Panc1 (cell line): ENCODE measurements around the gene HIGD2A. TPM values are rescaled to one million over a fixed set of nuclear protein-coding genes. Genes with fewer than 3 reads are reported as not detected.

Source experiments
- ATAC-seq: fragments of 200-7000 bp; cut with Tn5 transposase; 2 replicates; pipeline ENCODE4 v1.9.1; 2020; ENCODE audit warnings: mild to moderate bottlenecking, moderate library complexity
- BruUV-seq: library from RNA; stranded (reverse); fragments of 400-500 nt; replicated peaks from 2 replicates; lab custom pipeline; 2021; lab: Mats Ljungman, UMichigan
- CTCF ChIA-PET: fragments of 300-600 bp; sonication (Branson Sonifier 250); formaldehyde crosslinking; loops from one replicate; lab custom pipeline; 2022; ENCODE audit warnings: antibody characterized with exemption; lab: Charles Lee
- POLR2A ChIA-PET: fragments of 300-600 bp; sonication (Branson Sonifier 250); formaldehyde crosslinking; loops from one replicate; lab custom pipeline; 2022; ENCODE audit warnings: antibody characterized with exemption; lab: Charles Lee
- DNase-seq: peaks from one replicate; pipeline ENCODE4 v3.0.0-alpha.2; 2010; ENCODE audit warnings: low read depth, low spot score
- H3K27ac ChIP-seq: 2 replicates; pipeline ENCODE4 v1.5.1; 2011; ENCODE audit warnings: mild to moderate bottlenecking, low read length, inconsistent platforms
- H3K27me3 ChIP-seq: fragments of 200-500 bp; sonication (Bioruptor generic); 2 replicates; pipeline ENCODE4 v1.6.0; 2014; ENCODE audit warnings: low read length, inconsistent platforms; ENCODE audit not compliant: control insufficient read depth, insufficient read depth
- H3K36me3 ChIP-seq: fragments of 200-500 bp; sonication (Bioruptor generic); 2 replicates; pipeline ENCODE4 v1.5.1; 2014; ENCODE audit warnings: inconsistent platforms, mild to moderate bottlenecking, low read length, moderate library complexity; ENCODE audit not compliant: control insufficient read depth, insufficient read depth
- H3K4me1 ChIP-seq: 2 replicates; pipeline ENCODE4 v1.5.1; 2011; ENCODE audit warnings: inconsistent platforms, mild to moderate bottlenecking, low read length, moderate library complexity; ENCODE audit not compliant: control insufficient read depth, insufficient read depth
- H3K4me3 ChIP-seq, 2 experiments: 2 replicates each; pipeline ENCODE4 v1.5.1; 2011 to 2012; ENCODE audit warnings: low read depth in 2 of 2, low read length in 2 of 2, mild to moderate bottlenecking in 2 of 2, inconsistent platforms in 1 of 2, moderate library complexity in 1 of 2
- H3K9me3 ChIP-seq: fragments of 200-500 bp; sonication (Bioruptor generic); 2 replicates; pipeline ENCODE4 v1.5.1; 2014; ENCODE audit warnings: low read depth, mild to moderate bottlenecking, inconsistent platforms, low read length, moderate library complexity; ENCODE audit not compliant: control insufficient read depth, insufficient read depth
- CTCF ChIP-seq: fragments of 450-650 bp; IDR thresholded peaks from 2 replicates; pipeline ENCODE4 v1.5.1; 2017; ENCODE audit warnings: mild to moderate bottlenecking
- POLR2AphosphoS5 ChIP-seq: IDR thresholded peaks from 2 replicates; pipeline ENCODE4 v1.6.1; 2012; ENCODE audit warnings: mild to moderate bottlenecking, low read depth, low read length, moderate library complexity
- SIN3A ChIP-seq: IDR thresholded peaks from 2 replicates; pipeline ENCODE4 v1.6.1; 2012; ENCODE audit warnings: low read depth, mild to moderate bottlenecking, low read length, moderate library complexity, borderline replicate concordance; ENCODE audit not compliant: insufficient read depth
- TCF7L2 ChIP-seq: IDR thresholded peaks from 2 replicates; pipeline ENCODE4 v1.6.1; 2011; ENCODE audit warnings: mild to moderate bottlenecking, low read depth, low read length, inconsistent platforms
- in situ Hi-C: cut with HindIII; loops from 2 replicates; pipeline ENCODE4 v1.10.0; 2016; ENCODE audit warnings: low sequenced_read_pairs, low pct_unique_long_range_greater_than_20kb
- intact Hi-C: fragments of 100-400 bp; cut with micrococcal nuclease; formaldehyde crosslinking; loops from one replicate; pipeline ENCODE4 v1.10.0; 2022; ENCODE audit not compliant: unreplicated experiment
- total RNA-seq: library from RNA; stranded (reverse); gene quantifications from one replicate; pipeline ENCODE4 v1.2.1, GENCODE V29; 2021; ENCODE audit not compliant: unreplicated experiment
- TF ChIP-seq, protein P1 (sequence below), 2 experiments: IDR thresholded peaks; 2 replicates each; pipeline ENCODE4 v1.6.1; 2011 to 2012; ENCODE audit warnings: low read depth in 2 of 2, control low read depth in 1 of 2, low read length in 1 of 2, mild to moderate bottlenecking in 1 of 2, moderate library complexity in 1 of 2; ENCODE audit not compliant: insufficient read depth in 1 of 2

Gene HIGD2A
- total RNA-seq, 1 experiment from 2014 or later = 162 TPM

- BruUV-seq = TSS peak; percentile 75
- H3K36me3 ChIP-seq = peaks cover 28% of the 10 kb centered on the region
- TF ChIP-seq SIN3A (no peak), TCF7L2 (no peak), CTCF (no peak), POLR2AphosphoS5 (no peak)
- TF ChIP-seq, protein P1, sequence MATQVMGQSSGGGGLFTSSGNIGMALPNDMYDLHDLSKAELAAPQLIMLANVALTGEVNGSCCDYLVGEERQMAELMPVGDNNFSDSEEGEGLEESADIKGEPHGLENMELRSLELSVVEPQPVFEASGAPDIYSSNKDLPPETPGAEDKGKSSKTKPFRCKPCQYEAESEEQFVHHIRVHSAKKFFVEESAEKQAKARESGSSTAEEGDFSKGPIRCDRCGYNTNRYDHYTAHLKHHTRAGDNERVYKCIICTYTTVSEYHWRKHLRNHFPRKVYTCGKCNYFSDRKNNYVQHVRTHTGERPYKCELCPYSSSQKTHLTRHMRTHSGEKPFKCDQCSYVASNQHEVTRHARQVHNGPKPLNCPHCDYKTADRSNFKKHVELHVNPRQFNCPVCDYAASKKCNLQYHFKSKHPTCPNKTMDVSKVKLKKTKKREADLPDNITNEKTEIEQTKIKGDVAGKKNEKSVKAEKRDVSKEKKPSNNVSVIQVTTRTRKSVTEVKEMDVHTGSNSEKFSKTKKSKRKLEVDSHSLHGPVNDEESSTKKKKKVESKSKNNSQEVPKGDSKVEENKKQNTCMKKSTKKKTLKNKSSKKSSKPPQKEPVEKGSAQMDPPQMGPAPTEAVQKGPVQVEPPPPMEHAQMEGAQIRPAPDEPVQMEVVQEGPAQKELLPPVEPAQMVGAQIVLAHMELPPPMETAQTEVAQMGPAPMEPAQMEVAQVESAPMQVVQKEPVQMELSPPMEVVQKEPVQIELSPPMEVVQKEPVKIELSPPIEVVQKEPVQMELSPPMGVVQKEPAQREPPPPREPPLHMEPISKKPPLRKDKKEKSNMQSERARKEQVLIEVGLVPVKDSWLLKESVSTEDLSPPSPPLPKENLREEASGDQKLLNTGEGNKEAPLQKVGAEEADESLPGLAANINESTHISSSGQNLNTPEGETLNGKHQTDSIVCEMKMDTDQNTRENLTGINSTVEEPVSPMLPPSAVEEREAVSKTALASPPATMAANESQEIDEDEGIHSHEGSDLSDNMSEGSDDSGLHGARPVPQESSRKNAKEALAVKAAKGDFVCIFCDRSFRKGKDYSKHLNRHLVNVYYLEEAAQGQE (IDR thresholded peaks at IDR 0.05; ENCODE audit: insufficient read depth in 1 of 2, low read depth in 2 of 2, low read length in 1 of 2) = no peak
- intact Hi-C loops = no loop called here
- ChIA-PET POLR2A (no interaction called here), CTCF (interaction anchor here (0.7 kb wide), 2 partner anchors 20 to 457 kb away, joined by 3 to 6 read pairs; no protein-coding TSS in a partner anchor)
- in situ Hi-C loops = no loop called here
- H3K4me3 ChIP-seq = peak overlapping the region; percentile 76 to 94
- no peaks in the 10 kb centered on the region for H3K27me3 ChIP-seq
- peak overlapping the region; percentile 100 for H3K27ac ChIP-seq
- H3K9me3 ChIP-seq = no peaks in the 10 kb centered on the region
- no peak for ATAC-seq
- no peak for DNase-seq
- peaks cover 17% of the 10 kb centered on the region for H3K4me1 ChIP-seq
These were observed 1.1 kb upstream of the HIGD2A start for GRCh38 chr5:176387384-176387925.

DNA sequence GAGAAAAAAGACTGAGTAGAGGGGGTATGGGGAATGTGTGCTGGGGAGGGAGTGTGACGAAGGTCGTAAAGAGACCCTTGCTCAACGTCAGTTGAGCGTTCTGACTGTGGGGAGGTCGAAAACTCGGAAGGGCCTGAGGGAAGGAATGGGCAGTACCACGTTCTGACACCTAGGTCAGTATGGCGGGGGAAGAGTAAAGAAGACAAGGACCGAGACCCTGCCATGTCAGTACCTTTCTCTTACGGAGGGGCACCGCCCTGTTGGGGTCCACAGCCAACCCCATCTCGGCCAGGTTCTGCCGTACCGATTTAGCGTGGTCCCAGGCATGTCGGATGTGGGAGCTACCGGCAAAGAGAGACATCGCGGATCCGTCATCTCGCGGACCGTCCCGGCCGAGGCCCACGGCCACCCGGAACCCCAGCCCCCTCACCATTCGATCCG is 528 bp upstream of the HIGD2A start:
- ATAC-seq = peak; percentile 10
- intact Hi-C loops (loop anchor here (2.0 kb wide), 1 partner anchor 63 kb away; no protein-coding TSS in a partner anchor), in situ Hi-C loops (no loop called here)
- peak overlapping the region; percentile 100 for H3K27ac ChIP-seq
- no peaks in the 10 kb centered on the region for H3K9me3 ChIP-seq
- no peaks in the 10 kb centered on the region for H3K27me3 ChIP-seq
- ChIA-PET POLR2A (no interaction called here), CTCF (no interaction called here)
- no TSS peak for BruUV-seq
- no peak for TF ChIP-seq CTCF
- TF ChIP-seq SIN3A = no peak; the same call in 1 of the 2 replicates
- no peak for TF ChIP-seq POLR2AphosphoS5
- no peak for TF ChIP-seq TCF7L2
- TF ChIP-seq, protein P1 (IDR thresholded peaks at IDR 0.05; ENCODE audit: insufficient read depth in 1 of 2, low read depth in 2 of 2, low read length in 1 of 2) = no peak
- peak overlapping the region; percentile 76 to 94 for H3K4me3 ChIP-seq
- H3K36me3 ChIP-seq = peaks cover 26% of the 10 kb centered on the region
- no peak for DNase-seq
- H3K4me1 ChIP-seq = peaks cover 17% of the 10 kb centered on the region
